Fibroblast of peridontal ligament (primary cell): ENCODE data around the gene NAT10.

Experiments
- DNase-seq: peaks from one replicate; pipeline ENCODE4 v3.0.0-alpha.2; 2010; ENCODE audit errors: extremely low read depth

NAT10 gene

GRCh38 chr11:34105957-34106504, 602 bp downstream of the NAT10 start:
- DNase-seq = peak; percentile 38

GRCh38 chr11:34111722-34112270, 6.4 kb downstream of the NAT10 start:
- DNase-seq = no peak

GRCh38 chr11:34114014-34114413, 8.6 kb downstream of the NAT10 start:
- no peak for DNase-seq

GRCh38 chr11:34114471-34114870, 9.0 kb downstream of the NAT10 start:
- DNase-seq = no peak

GRCh38 chr11:34120651-34121050, 15.2 kb downstream of the NAT10 start:
- no peak for DNase-seq

GRCh38 chr11:34124885-34125668, 19.6 kb downstream of the NAT10 start:
- no peak for DNase-seq

GRCh38 chr11:34126959-34127848, 21.8 kb downstream of the NAT10 start:
- no peak for DNase-seq

- no peak for DNase-seq
Observed at GRCh38 chr11:34128824-34129223, 23.4 kb downstream of the NAT10 start.

GRCh38 chr11:34132261-34132965, 27.0 kb downstream of the NAT10 start:
- no peak for DNase-seq

GRCh38 chr11:34134765-34135164, 29.3 kb downstream of the NAT10 start:
- DNase-seq = no peak

- no peak for DNase-seq
Observed at GRCh38 chr11:34135439-34135838, 30.0 kb downstream of the NAT10 start.

GRCh38 chr11:34136420-34136819, 31.0 kb downstream of the NAT10 start:
- no peak for DNase-seq

GRCh38 chr11:34139346-34139745, 33.9 kb downstream of the NAT10 start:
- no peak for DNase-seq

- no peak for DNase-seq
Observed at GRCh38 chr11:34140149-34140548, 34.7 kb downstream of the NAT10 start.

- no peak for DNase-seq
Observed at GRCh38 chr11:34143048-34143447, 37.6 kb downstream of the NAT10 start.

GRCh38 chr11:34145073-34145472, 39.6 kb downstream of the NAT10 start:
- no peak for DNase-seq

- no peak for DNase-seq
Observed at GRCh38 chr11:34145847-34146381, 40.5 kb downstream of the NAT10 start.

- DNase-seq = no peak
Observed at GRCh38 chr11:34146411-34146810, 41.0 kb downstream of the NAT10 start.

GRCh38 chr11:34146866-34147265, 41.4 kb downstream of the NAT10 start:
- no peak for DNase-seq

GRCh38 chr11:34147581-34147980, 42.2 kb downstream of the NAT10 start:
- DNase-seq = no peak

- DNase-seq = no peak
Observed at GRCh38 chr11:34148504-34149165, 43.2 kb downstream of the NAT10 start.
